ENCODE measurements around the gene RGS9BP.
"Not testable (repeated sequence)": the region's sequence is repeated elsewhere in the genome, so short reads cannot be mapped to it uniquely, and the experiment has no call there.

Gene RGS9BP

GRCh38 chr19:32675720-32676185, at the start of gene RGS9BP:
Gene RGS9BP, plus strand, starts transcription at chr19:32675848. Its CDS starts 416 bp downstream, at chr19:32676264.
- peak; percentile 89 for DNase-seq

GRCh38 chr19:32626969-32627368, 48.7 kb upstream of the RGS9BP start:
- DNase-seq: no peak

GRCh38 chr19:32627714-32628270, 47.9 kb upstream of the RGS9BP start:
- DNase-seq: no peak

DNA sequence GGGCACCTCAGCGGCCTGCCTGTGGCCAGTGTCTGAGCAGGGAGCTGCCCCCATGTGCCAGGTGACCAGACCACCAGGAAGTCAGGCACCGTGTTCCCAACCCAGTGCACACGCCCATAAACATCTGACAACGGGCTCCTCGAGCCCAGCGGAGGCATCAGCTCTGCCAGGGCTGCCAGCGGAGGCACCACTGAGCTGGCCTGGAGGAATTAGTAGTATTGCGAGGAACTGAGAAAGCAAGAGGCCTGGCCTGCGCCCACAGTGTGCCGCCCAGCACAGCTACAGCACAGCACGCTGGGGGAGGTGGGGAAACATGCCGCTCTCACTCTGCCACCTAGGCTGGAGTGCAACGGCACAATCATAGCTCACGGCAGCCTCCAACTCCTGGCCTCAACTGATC, 45.3 kb upstream of the RGS9BP start:
- no peak for DNase-seq

DNA sequence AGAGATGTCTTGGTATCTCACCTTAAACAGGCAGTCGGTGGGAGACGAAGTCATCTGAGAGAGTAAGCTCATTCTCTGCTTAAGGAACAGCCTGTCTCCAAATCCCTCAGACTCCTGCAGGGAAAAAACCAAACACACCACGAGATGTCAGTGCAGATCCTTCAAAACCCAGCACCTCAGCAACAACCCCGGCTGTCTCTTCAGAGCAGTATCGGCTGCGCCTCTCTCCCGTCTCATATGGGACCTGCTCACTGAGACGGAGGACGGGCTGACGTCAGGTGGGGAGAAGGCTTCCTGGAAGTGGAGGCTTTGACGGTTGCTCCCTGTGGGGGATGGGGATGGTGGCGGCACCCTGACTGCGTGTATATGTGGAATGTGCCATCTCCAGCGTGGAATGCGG, 44.3 kb upstream of the RGS9BP start:
- no peak for DNase-seq

DNA sequence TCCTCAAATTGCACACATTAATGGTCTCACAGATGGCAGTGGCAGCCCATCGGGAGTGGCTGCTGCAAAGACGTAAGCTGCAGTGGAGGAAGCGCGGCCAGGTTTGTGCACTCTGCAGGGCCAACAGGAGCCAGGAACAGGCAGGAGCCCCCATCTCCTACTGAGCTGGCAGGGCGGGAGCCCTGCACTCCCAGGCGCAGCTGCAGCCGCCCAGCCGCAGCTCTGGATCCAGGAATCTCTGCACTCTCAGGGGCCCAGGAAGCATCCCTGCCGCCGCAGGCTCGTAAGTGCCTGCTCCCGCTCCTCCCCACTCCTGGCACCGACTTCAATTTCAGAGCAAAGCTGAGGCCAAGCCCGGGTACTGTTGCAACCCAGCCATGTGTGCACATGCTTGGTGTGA, 38.2 kb upstream of the RGS9BP start:
- DNase-seq: no peak

- no peak for DNase-seq
These were observed 37.0 kb upstream of the RGS9BP start for GRCh38 chr19:32638625-32639024.

GRCh38 chr19:32642771-32643170, 32.9 kb upstream of the RGS9BP start:
- peak; percentile 85 for DNase-seq

DNA sequence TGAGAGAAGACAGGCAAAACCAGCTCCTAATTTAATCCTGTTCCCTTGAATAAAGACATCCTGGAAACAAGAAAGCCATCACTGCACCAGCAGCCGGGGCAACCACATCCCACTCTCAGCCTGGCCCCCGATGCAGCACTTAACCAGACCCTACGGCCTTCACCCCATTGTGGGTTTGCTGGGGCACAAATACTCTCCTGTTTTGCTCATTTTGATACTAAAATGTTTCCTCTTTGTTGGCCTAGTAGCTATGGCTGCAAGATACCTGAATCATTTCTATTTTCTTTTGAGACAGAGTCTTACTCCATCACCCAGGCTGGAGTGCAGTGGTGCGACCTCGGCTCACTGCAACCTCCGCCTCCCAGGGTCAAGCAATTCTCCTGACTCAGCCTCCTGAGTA, 29.1 kb upstream of the RGS9BP start:
- DNase-seq: no peak

DNA sequence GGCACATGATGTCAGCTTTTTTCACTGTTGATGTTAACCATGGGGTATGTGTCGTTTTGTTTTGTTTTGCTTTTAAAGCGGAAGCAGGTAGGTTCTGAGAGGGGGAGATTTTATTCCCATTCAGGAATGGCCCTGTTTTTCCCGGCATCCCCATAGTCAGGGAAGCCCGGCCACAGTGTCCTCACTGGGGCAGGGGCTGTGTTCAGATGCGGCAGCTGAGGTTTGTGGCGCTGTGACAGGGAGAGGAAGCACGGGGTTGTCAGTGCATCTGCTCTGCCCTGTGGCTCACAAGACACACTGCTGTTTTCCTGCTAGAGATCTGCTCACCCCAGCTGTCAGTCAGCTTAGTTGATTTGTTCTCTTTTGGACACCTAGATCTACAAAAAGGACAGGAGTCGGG, 28.3 kb upstream of the RGS9BP start:
- no peak for DNase-seq

DNA sequence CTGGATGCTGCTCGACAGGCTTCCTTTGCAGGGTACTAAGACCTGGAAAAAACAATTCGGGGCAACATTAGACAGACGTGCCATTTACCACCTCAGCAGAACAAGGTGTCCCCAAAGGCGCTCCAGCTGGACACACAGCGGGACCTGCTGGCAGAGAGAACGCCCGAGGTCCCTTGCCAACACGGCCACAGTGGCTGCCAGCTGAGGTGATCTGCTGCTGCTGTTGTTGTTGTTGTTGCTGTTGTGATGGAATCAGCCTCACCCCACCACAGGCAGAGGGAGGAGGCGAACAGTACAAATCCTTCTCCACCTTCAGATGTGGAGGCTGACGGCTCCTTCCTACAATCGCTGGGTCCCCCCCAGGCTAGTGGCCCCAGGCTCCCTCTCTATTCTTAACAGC, 25.9 kb upstream of the RGS9BP start:
- no peak for DNase-seq

- DNase-seq: no peak
These were observed 25.0 kb upstream of the RGS9BP start for GRCh38 chr19:32650671-32651070.

DNA sequence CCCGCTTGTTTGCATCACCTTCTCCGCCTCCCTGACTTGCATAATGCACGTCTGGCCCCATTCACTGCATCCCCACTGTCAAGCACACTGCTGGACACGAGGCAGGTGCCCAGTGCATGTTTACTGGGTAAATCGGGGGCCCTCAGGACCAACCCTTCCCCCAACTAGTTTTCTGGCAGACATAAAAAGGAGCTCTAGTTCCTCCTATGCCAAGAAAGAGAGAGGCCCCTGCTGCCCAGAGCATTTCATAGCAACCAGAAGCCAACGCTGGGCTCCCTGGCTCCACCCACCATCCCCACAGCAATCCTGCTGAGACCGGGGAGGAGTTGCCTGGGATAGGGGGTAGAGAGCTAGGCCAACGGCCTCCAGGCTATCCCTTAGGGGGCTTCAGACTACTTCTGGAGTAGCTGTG, 23.9 kb upstream of the RGS9BP start:
- no peak for DNase-seq

DNA sequence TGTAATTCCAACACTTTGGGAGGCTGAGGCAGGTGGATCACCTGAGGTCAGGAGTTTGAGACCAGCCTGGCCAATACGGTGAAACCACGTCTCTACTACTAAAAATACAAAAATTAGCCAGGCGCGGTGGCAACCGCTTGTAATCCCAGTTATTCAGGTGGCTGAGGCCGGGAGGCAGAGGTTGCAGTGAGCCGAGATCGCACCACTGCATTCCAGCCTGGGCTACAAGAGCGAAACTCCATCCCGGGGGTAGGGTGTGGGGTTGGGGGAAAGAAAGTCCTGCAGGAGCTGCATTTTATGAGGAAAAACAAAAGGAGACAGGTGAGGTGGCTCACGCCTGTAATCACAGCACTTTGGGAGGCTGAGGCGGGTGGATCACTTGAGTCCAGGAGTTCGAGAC, 23.3 kb upstream of the RGS9BP start:
- DNase-seq: not testable (repeated sequence)

GRCh38 chr19:32652894-32653598, 22.6 kb upstream of the RGS9BP start:
- no peak for DNase-seq

GRCh38 chr19:32653599-32653915, 22.1 kb upstream of the RGS9BP start:
- no peak for DNase-seq

DNA sequence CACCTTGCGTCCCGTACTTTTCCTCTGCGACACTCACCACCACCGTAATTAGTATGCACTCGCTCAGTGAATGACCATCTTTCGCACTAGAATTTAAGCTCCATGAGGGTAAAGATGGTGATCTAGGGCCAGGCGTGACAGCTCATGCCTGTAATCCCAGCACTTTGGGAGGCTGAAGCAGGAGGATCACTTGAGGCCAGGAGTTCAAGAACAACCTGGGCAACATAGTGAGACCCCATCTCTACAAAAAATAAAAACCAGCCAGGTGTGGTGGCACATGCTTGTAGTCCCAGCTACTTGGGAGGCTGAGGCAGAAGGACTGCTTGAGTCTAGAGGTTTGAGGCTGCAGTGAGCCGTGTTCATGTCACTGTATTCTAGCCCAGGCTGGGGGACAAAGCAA, 19.3 kb upstream of the RGS9BP start:
- DNase-seq: not testable (repeated sequence)

DNA sequence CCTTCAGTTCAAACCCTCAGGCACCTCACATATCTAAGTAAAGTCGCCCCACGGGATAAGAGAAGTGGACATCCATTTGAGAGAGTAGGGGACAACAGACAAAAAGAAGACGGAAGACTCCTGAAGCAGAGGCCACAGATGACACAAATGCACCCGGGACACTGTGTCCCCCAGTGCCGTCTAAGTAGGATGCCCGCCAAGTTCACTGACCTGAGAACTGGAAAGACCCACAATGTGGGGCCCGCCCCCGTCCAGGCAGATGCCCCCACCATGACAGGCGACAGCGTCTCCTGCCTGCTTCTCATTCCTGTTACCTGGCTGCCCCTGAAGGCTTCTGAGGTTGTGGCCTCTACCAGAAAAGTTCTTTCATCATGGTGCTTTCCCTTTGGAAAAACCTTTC, 17.6 kb upstream of the RGS9BP start:
- DNase-seq: no peak

GRCh38 chr19:32658527-32658926, 17.1 kb upstream of the RGS9BP start:
- DNase-seq: no peak

- DNase-seq: no peak
These were observed 14.3 kb upstream of the RGS9BP start for GRCh38 chr19:32661318-32661717.

DNA sequence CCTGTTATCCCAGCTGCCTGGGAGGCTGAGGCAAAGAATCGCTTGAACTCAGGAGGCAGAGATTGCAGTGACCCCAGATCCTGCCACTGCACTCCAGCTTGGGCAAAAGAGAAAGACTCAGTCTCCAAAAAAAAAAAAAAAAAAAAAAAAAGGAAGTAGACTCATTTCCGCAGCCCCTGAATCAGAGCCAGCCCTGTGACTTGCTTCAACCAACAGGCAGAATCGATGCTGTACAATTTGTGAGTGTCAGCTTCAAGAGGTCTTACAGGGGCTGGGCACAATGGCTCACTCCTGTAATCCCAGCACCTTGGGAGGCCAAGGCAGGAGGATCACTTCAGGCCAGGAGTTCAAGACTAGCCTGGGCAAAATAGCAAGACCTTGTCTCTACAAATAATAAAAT, 13.5 kb upstream of the RGS9BP start:
- DNase-seq: no peak

- no peak for DNase-seq
These were observed 9.6 kb upstream of the RGS9BP start for GRCh38 chr19:32666084-32666483.

DNA sequence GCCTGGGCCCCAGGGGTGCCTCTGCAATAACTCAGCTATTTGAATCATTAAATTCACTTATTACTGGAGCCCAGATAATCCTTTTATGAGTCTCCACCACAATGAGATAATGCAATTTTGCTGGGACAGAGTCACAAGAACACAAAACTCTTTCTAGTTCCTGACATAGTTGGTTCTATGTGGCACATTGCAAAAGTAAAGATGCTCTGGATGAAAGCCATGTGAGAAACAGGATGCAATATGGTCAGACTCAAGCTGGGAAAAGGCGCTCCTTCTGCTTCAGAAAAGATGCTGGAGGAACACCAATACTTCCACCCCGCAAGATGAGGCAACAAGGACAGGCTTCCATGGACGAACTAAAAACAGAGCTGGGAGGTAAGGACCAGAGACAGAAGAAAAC, 6.3 kb upstream of the RGS9BP start:
- no peak for DNase-seq

- no peak for DNase-seq
These were observed 3.6 kb upstream of the RGS9BP start for GRCh38 chr19:32671883-32672593.
